Activated CD8-positive, alpha-beta T cell treated with anti-CD3 and anti-CD28 coated beads, Interleukin-2, amount 10 ng/mL, durations not matched to agents 7 days and 5 days (primary cell): ENCODE data around the gene CREG1. TPM values are rescaled to one million over a fixed set of nuclear protein-coding genes. Genes with fewer than 3 reads are reported as not detected.

Experiments
- ATAC-seq: fragments of 150-1000 bp; cut with Tn5 transposase; one replicate; pipeline ENCODE4 v1.10.0; 2021; ENCODE audit warnings: moderate library complexity
- CTCF ChIA-PET: fragments of 350-600 bp; sonication (Branson Sonifier 250); formaldehyde crosslinking; loops from one replicate; lab custom pipeline; 2021; ENCODE audit warnings: antibody characterized with exemption; lab: Charles Lee
- POLR2A ChIA-PET: fragments of 350-600 bp; sonication (Branson Sonifier 250); formaldehyde crosslinking; loops from one replicate; lab custom pipeline; 2021; ENCODE audit warnings: antibody characterized with exemption; lab: Charles Lee
- DNase-seq: peaks from one replicate; pipeline ENCODE4 v3.0.0-alpha.2; 2020
- H3K27ac Mint-ChIP-seq: one replicate; pipeline ENCODE4 v1.8.0; 2021; ENCODE audit warnings: mild to moderate bottlenecking, mixed read lengths
- H3K27me3 Mint-ChIP-seq: one replicate; pipeline ENCODE4 v1.8.0; 2021; ENCODE audit warnings: low read depth, mixed read lengths
- H3K36me3 Mint-ChIP-seq: one replicate; pipeline ENCODE4 v1.8.0; 2021; ENCODE audit warnings: low read depth, mixed read lengths
- H3K4me1 Mint-ChIP-seq: one replicate; pipeline ENCODE4 v1.8.0; 2021; ENCODE audit warnings: low read depth, mixed read lengths
- H3K4me3 Mint-ChIP-seq: one replicate; pipeline ENCODE4 v1.8.0; 2021; ENCODE audit warnings: mild to moderate bottlenecking, mixed read lengths
- H3K9me3 Mint-ChIP-seq: one replicate; pipeline ENCODE4 v1.8.0; 2022; ENCODE audit warnings: mixed read lengths; ENCODE audit not compliant: insufficient read depth
- total RNA-seq, 2 experiments: library from RNA; stranded (reverse); gene quantifications; one replicate each; pipeline ENCODE4 v1.2.3, GENCODE V29; 2021

Gene CREG1
- 1 to 10 TPM; 7.3 to 7.7 TPM for total RNA-seq

- Mint-ChIP-seq H3K9me3 (no peaks in the 10 kb centered on the region), H3K27me3 (peaks cover 9% of the 10 kb centered on the region), H3K27ac (peak within 1 kb of the TSS; percentile 47), H3K36me3 (no peaks in the 10 kb centered on the region), H3K4me3 (peak within 1 kb of the TSS; percentile 84), H3K4me1 (peaks cover 28% of the 10 kb centered on the region)
- POLR2A ChIA-PET = interaction anchor here (0.5 to 1.4 kb wide), 5 partner anchors 23 to 333 kb away, joined by 3 to 8 read pairs (median 3); partner anchors contain the start of genes CD247 and POU2F1
- ATAC-seq (peak; percentile 100), DNase-seq (peak; percentile 90)
- CTCF ChIA-PET = interaction anchor here (0.6 to 6.6 kb wide), 30 partner anchors 9 to 529 kb away, joined by 3 to 76 read pairs (median 4); partner anchors contain the start of gene POU2F1
Observed at GRCh38 chr1:167553136-167554027, at the start of gene CREG1. CREG1 (minus strand) TSS chr1:167553762.

- no peak for DNase-seq
- Mint-ChIP-seq H3K27me3 (no peaks in the 10 kb centered on the region), H3K4me3 (no peak overlapping the region), H3K27ac (peak overlapping the region; percentile 34), H3K36me3 (peaks cover 12% of the 10 kb centered on the region), H3K9me3 (peaks cover 15% of the 10 kb centered on the region), H3K4me1 (peaks cover 42% of the 10 kb centered on the region)
- POLR2A ChIA-PET = interaction anchor here (3.3 to 4.8 kb wide), 2 partner anchors 27 to 33 kb away, joined by 33 to 96 read pairs; partner anchors contain the start of gene RCSD1
- ATAC-seq = no peak
- CTCF ChIA-PET = interaction anchor here (1.0 to 5.5 kb wide), 5 partner anchors 13 to 113 kb away, joined by 3 to 334 read pairs (median 35); partner anchors contain the start of gene RCSD1
Observed at GRCh38 chr1:167602840-167603239, 49.3 kb upstream of the CREG1 start.

GRCh38 chr1:167601442-167602383 lies 48.2 kb upstream of the CREG1 start:
- POLR2A ChIA-PET = interaction anchor here (1.0 to 4.8 kb wide), 5 partner anchors 28 to 86 kb away, joined by 4 to 96 read pairs (median 9); partner anchors contain the start of gene RCSD1
- H3K27me3 Mint-ChIP-seq = no peaks in the 10 kb centered on the region
- H3K4me1 Mint-ChIP-seq = peaks cover 42% of the 10 kb centered on the region
- peaks cover 4% of the 10 kb centered on the region for H3K36me3 Mint-ChIP-seq
- H3K9me3 Mint-ChIP-seq = peaks cover 7% of the 10 kb centered on the region
- ATAC-seq = peak; percentile 59
- CTCF ChIA-PET = interaction anchor here (0.7 to 5.5 kb wide), 15 partner anchors 7 to 390 kb away, joined by 3 to 334 read pairs (median 8); partner anchors contain the start of gene RCSD1
- peak overlapping the region; percentile 42 for H3K4me3 Mint-ChIP-seq
- H3K27ac Mint-ChIP-seq = peak overlapping the region; percentile 83
- DNase-seq = peak; percentile 40

- peak overlapping the region; percentile 83 for H3K27ac Mint-ChIP-seq
- CTCF ChIA-PET = interaction anchor here (0.7 to 5.5 kb wide), 35 partner anchors 9 to 546 kb away, joined by 3 to 334 read pairs (median 4); partner anchors contain the start of genes CREG1, DCAF6, MPC2 and RCSD1
- peaks cover under 1% of the 10 kb centered on the region for H3K36me3 Mint-ChIP-seq
- H3K4me3 Mint-ChIP-seq = peak overlapping the region; percentile 40
- POLR2A ChIA-PET = interaction anchor here (0.7 to 4.8 kb wide), 8 partner anchors 11 to 114 kb away, joined by 3 to 96 read pairs (median 6); partner anchors contain the start of gene RCSD1
- H3K4me1 Mint-ChIP-seq = peaks cover 42% of the 10 kb centered on the region
- no peaks in the 10 kb centered on the region for H3K9me3 Mint-ChIP-seq
- DNase-seq = peak; percentile 71
- peaks cover 2% of the 10 kb centered on the region for H3K27me3 Mint-ChIP-seq
- peak; percentile 84 for ATAC-seq
Observed at GRCh38 chr1:167599957-167600581, 46.5 kb upstream of the CREG1 start.

GRCh38 chr1:167594822-167595221 lies 41.3 kb upstream of the CREG1 start:
- H3K27me3 Mint-ChIP-seq = peaks cover 7% of the 10 kb centered on the region
- POLR2A ChIA-PET = interaction anchor here (1.2 kb wide), 1 partner anchor 37 kb away, joined by 3 read pairs; no protein-coding TSS in a partner anchor

GRCh38 chr1:167593860-167594259 lies 40.3 kb upstream of the CREG1 start:
- H3K27ac Mint-ChIP-seq = no peak overlapping the region
- peaks cover 6% of the 10 kb centered on the region for H3K4me1 Mint-ChIP-seq
- no peak for DNase-seq
- H3K36me3 Mint-ChIP-seq = no peaks in the 10 kb centered on the region
- POLR2A ChIA-PET = no interaction called here
- CTCF ChIA-PET = interaction anchor here (1.0 to 2.3 kb wide), 4 partner anchors 40 to 94 kb away, joined by 3 to 10 read pairs (median 6); partner anchors contain the start of gene CREG1
- no peak for ATAC-seq
- H3K27me3 Mint-ChIP-seq = peaks cover 7% of the 10 kb centered on the region
- H3K9me3 Mint-ChIP-seq = no peaks in the 10 kb centered on the region
- no peak overlapping the region for H3K4me3 Mint-ChIP-seq

More at GRCh38 chr1:167594822-167595221, 41.3 kb upstream of the CREG1 start:
- Mint-ChIP-seq H3K4me1 (peaks cover 11% of the 10 kb centered on the region), H3K36me3 (no peaks in the 10 kb centered on the region), H3K9me3 (no peaks in the 10 kb centered on the region), H3K4me3 (no peak overlapping the region), H3K27ac (no peak overlapping the region)
- no peak for ATAC-seq
- CTCF ChIA-PET = interaction anchor here (1.0 to 2.3 kb wide), 6 partner anchors 37 to 93 kb away, joined by 3 to 10 read pairs (median 6); partner anchors contain the start of gene CREG1
- DNase-seq = no peak

DNA sequence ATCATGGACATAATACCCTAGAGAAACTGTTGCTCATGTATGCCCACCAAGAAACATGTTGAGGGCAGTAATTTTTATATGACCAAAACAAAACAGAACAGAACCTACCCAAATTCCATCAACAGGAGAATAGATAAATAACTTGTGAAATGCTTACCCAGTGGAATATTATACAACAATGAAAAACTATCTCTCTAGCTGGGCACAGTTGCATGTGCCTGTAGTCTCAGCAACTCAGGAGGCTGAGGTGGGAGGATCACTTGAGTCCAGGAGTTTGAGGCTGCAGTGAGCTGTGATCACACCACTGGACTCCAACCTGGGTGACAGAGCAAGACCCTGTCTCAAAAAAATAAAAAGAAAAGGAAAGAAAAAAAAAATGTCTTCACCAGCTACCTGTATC lies 38.9 kb upstream of the CREG1 start:
- no peak overlapping the region for H3K27ac Mint-ChIP-seq
- H3K27me3 Mint-ChIP-seq = peaks cover 7% of the 10 kb centered on the region
- no peaks in the 10 kb centered on the region for H3K36me3 Mint-ChIP-seq
- ChIA-PET CTCF (interaction anchor here (0.7 kb wide), 1 partner anchor 1636 kb away, joined by 5 read pairs; no protein-coding TSS in a partner anchor), POLR2A (no interaction called here)
- H3K9me3 Mint-ChIP-seq = no peaks in the 10 kb centered on the region
- H3K4me3 Mint-ChIP-seq = no peak overlapping the region
- no peak for DNase-seq
- ATAC-seq = no peak
- peaks cover 6% of the 10 kb centered on the region for H3K4me1 Mint-ChIP-seq

DNA sequence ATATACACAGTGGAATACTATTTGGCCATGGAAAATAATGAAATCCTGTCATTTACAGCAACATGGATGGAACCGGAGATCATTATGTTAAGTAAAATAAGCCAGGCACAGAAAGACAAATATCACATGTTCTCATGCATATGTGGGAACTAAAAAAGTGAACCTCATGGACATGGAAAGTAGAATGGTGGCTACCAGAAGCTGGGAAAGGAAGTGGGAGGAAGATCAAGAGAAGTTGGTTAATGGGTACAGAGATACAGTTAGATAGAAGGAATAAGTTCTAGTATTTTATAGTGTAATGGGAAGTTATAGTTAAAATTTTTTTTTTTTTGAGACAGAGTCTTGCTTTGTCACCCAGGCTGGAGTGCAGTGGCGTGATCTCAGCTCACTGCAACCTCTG lies 34.8 kb upstream of the CREG1 start:
- peaks cover 2% of the 10 kb centered on the region for H3K4me1 Mint-ChIP-seq
- peaks cover 5% of the 10 kb centered on the region for H3K27me3 Mint-ChIP-seq
- H3K36me3 Mint-ChIP-seq = no peaks in the 10 kb centered on the region
- H3K9me3 Mint-ChIP-seq = no peaks in the 10 kb centered on the region
- H3K4me3 Mint-ChIP-seq = no peak overlapping the region
- POLR2A ChIA-PET = interaction anchor here (0.6 kb wide), 2 partner anchors 49 to 279 kb away, joined by 3 to 5 read pairs; no protein-coding TSS in a partner anchor
- DNase-seq (no peak), ATAC-seq (no peak)
- no peak overlapping the region for H3K27ac Mint-ChIP-seq
- CTCF ChIA-PET = no interaction called here

DNA sequence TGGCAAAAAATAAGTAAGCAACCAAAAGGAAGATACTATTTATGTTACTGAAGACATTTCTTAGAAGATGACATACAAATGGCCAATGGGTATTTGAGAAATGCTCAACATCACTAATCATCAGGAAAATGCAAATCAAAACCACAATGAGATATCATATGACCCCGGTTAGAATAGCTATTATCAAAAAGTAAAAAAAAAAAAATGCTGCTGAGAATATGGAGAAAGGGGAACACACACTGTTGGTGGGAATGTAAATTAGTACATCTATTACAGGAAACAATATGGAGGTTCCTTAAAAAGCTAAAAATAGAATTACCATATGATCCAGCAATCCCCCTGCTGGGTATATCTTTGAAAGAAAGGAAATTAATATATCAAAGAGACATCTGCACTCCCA lies 34.3 kb upstream of the CREG1 start:
- POLR2A ChIA-PET = interaction anchor here (0.6 kb wide), 2 partner anchors 49 to 279 kb away, joined by 3 to 5 read pairs; no protein-coding TSS in a partner anchor
- no peak for DNase-seq
- H3K9me3 Mint-ChIP-seq = no peaks in the 10 kb centered on the region
- H3K4me3 Mint-ChIP-seq = no peak overlapping the region
- no peaks in the 10 kb centered on the region for H3K36me3 Mint-ChIP-seq
- no peaks in the 10 kb centered on the region for H3K4me1 Mint-ChIP-seq
- CTCF ChIA-PET = interaction anchor here (1.3 kb wide), 1 partner anchor 49 kb away, joined by 3 read pairs; no protein-coding TSS in a partner anchor
- H3K27ac Mint-ChIP-seq = no peak overlapping the region
- no peak for ATAC-seq
- H3K27me3 Mint-ChIP-seq = peaks cover 5% of the 10 kb centered on the region

- no peak overlapping the region for H3K4me3 Mint-ChIP-seq
- ATAC-seq = no peak
- CTCF ChIA-PET = interaction anchor here (1.0 to 1.3 kb wide), 2 partner anchors 13 to 50 kb away, joined by 3 read pairs; no protein-coding TSS in a partner anchor
Observed at GRCh38 chr1:167587342-167587741, 33.8 kb upstream of the CREG1 start.

More at GRCh38 chr1:167587342-167587741, 33.8 kb upstream of the CREG1 start:
- no peak for DNase-seq
- Mint-ChIP-seq H3K36me3 (no peaks in the 10 kb centered on the region), H3K9me3 (no peaks in the 10 kb centered on the region), H3K27me3 (peaks cover 1% of the 10 kb centered on the region), H3K4me1 (no peaks in the 10 kb centered on the region), H3K27ac (no peak overlapping the region)
- POLR2A ChIA-PET = no interaction called here
